HG03066 (cell line): ENCODE data around the gene KLHL4.
"Not testable (repeated sequence)": the region's sequence is repeated elsewhere in the genome, so short reads cannot be mapped to it uniquely, and the experiment has no call there.

Source experiments
- ATAC-seq: cut with Tn5 transposase; IDR thresholded peaks from one replicate; pipeline ENCODE4 v1.9.1; 2021; ENCODE audit warnings: low read depth; ENCODE audit not compliant: unreplicated experiment

The KLHL4 gene

GRCh38 chrX:87641439-87641838, 123.8 kb downstream of the KLHL4 start:
- ATAC-seq: not testable (repeated sequence)

DNA sequence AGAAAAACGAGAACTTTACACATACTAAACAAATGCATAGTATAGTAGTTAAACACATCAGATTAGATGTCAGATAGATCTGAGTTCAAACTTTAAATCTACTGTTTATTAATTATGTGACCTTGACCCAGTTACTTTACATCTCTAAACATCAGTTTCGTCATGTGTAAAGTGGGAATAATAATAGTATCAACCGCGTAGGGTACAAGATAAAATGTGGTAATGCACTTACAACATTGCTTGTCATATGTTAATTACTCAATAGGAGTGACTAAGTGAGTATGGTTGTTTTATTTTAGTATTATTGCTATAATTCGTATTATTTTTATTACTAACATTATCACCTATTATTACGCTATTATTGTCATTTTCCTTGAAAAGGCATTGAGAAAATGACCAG, 144.2 kb downstream of the KLHL4 start:
- no peak for ATAC-seq

DNA sequence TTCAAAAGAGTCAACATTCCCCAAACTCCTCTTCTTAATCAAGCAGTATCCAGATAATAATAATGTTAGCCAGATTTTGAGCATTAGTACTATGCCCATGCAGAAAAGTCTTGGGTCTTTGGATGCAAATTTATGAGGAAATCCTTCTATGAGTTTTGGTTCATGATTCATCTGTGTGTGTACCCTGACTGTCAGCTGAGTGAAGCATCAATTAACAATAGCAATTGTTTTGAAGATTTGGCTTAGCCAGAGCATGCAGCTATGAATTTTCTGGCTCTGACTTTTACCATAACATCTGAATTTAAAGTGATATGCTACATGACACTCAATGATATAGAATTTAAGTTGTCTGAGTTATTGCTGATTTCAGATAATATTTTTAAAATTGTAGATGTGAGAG, 145.8 kb downstream of the KLHL4 start:
- no peak for ATAC-seq

DNA sequence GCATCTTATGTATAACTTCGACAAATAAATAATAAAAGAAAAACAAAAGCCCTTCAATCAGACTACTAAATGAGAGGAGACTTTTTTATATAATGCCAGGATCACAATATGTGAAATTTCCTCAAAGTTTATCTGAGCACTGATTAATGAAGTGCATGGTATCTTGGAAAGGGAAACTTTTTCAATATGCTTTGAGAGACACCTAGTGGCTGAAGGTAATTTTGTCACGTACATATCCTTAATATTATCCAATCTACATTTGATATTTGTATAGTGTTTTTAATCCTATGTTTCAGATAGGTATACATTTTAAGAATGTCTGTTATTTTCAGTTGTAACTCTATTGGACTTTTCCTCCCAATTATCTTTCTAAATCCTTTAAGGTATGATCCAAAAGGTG, 146.8 kb downstream of the KLHL4 start:
- ATAC-seq: no peak

- no peak for ATAC-seq
Measured at GRCh38 chrX:87679849-87680248, 162.2 kb downstream of the KLHL4 start.

- ATAC-seq: no peak
Measured at GRCh38 chrX:87687703-87688102, 170.1 kb downstream of the KLHL4 start.

DNA sequence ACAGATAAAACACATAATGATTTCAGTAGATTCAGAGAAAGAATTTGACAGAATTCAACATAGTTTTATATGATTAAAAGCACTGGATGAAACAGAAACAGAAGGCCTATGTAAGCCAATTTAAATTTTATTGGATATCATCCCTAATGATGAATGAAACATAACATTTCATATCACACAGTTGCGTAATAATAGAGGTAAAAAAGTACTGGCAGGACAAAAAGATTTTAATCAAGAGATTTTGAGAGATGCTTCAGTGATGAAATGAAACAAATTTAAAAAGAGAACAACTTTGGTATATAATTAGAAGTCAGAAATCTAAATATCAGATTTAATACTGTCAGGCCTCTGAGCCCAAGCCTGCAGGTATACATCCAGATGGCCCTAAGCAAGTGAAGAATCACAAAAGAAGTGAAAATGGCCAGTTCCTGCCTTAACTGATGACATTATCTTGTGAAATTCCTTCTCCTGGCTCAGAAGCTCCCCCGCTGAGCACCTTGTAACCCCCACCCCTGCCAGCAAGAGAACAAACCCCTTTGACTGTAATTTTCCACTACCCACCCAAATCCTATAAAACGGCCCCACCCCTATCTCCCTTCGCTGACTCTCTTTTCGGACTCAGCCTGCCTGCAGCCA, 170.6 kb downstream of the KLHL4 start:
- not testable (repeated sequence) for ATAC-seq

DNA sequence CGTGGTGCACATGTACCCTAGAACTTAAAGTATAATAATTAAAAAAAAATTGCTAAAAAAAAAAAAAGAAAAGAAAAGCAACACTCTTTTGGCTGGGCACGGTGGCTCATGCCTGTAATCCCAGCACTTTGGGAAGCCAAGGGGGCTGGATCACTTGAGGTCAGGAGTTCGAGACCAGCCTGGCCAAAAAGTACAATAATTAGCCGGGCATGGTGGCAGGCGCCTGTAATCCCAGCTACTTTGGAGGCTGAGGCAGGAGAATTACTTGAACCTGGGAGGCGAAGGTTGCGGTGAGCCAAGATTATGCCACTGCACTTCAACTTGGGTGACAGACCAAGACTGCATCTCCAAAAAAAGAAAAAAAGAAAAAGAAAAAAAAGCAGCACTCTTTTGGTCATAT, 171.6 kb downstream of the KLHL4 start:
- ATAC-seq: not testable (repeated sequence)

GRCh38 chrX:87693204-87693603, 175.6 kb downstream of the KLHL4 start:
- ATAC-seq: no peak

DNA sequence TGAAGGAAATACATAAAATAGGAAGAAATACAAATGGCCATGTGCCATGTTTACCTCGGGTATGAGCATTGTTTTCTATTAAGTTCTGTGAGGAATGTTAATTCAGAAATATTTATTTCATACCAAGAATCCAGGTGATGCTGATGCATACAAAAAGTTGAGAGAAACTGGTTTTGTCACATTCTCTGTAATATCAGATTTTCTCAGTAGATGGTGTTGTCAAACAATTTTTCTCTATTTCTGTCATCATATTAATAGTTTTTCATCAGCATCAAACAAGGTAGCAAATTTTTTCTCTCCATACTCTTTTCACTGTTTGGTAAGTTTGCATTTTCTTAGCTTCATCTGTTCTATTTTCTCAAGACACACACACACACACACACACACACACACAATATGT, 179.8 kb downstream of the KLHL4 start:
- ATAC-seq: no peak

GRCh38 chrX:87702795-87703194, 185.2 kb downstream of the KLHL4 start:
- no peak for ATAC-seq

- ATAC-seq: not testable (repeated sequence)
Measured at GRCh38 chrX:87703469-87703868, 185.9 kb downstream of the KLHL4 start.

GRCh38 chrX:87706134-87706533, 188.5 kb downstream of the KLHL4 start:
- ATAC-seq: no peak

DNA sequence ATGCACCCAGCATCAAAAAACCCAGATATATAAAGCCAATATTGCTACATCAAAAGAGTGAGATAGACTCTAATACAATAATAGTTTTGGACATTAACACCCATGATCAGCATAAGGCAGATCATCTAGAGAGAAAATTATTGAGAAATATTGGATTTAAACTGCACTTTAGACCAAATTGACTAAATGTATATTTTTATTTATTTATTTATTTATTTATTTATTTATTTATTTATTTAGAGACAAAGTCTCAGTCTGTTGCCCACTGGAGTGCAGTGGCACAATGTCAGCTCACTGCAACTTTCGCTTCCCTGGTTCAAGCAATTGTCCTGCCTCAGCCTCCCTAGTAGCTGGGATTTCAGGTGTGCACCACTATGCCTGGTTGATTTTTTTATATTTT, 193.0 kb downstream of the KLHL4 start:
- no peak for ATAC-seq
